ENCODE results near the gene TSNAXIP1.
"Not testable (repeated sequence)": the region's sequence is repeated elsewhere in the genome, so short reads cannot be mapped to it uniquely, and the experiment has no call there.

The TSNAXIP1 gene

DNA sequence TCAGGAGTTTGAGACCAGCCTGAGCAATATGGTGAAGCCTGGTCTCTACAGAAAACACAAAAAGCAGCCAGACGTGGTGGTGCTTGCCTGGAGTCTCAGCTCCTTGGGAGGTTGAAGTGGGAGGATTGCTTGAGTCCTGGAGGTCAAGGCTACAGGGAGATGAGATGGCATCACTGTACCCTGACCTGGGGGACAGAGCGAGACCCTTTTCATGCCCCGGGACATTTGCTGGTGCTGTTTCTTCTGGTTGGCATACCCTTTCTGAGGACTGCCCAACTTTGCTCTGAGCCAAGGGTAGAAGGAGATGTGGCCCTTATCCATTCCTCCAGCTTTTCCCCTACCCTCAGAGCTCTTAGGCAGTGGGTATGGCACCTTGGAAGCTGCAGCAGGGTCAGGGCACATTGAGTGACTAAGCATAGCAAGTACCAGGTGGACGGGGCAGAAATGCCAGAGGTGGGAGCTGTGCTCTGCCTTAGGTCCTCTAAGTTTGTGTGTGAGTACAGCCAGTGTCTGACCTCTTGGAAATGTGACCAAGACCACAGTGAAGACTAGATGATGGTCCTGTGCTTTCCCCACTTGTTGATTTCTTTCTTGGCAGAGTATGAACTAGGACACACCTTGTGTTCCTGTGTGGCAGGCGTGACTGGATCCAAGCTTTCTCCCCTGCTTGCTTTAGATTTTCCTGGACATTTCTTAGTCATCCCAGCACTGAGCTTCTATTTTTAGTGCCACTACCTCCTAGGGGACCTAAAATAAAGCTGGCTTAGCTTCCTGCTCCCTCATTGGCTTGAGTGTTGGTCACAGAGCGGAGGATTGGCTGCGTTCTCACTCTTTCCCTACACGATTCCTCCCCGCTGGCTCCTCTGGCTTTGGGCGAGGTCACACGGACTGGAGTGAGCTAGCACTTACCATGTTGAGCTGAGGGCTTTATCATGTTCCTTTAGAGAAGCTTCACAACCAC lies 56.2 kb downstream of the TSNAXIP1 start:
- DNase-seq, result no peak

DNA sequence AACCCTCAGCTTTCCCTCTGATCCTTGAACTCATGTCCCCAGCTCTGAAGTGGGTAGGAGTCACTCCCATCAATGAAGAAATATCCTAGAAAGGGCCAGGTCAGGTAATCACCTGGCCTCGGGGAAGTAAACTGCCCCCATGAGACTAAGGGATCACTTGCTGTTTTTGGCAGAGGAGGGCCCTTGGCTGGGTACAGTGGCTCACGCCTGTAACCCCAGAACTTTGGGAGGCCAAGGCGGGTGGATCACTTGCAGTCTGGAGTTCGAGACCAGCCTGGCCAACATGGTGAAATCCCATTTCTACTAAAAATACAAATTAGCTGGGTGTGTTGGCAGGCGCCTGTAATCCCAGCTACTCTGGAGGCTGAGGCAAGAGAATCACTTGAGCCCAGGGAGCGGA lies 57.4 kb downstream of the TSNAXIP1 start:
- not testable (repeated sequence) for DNase-seq

DNA sequence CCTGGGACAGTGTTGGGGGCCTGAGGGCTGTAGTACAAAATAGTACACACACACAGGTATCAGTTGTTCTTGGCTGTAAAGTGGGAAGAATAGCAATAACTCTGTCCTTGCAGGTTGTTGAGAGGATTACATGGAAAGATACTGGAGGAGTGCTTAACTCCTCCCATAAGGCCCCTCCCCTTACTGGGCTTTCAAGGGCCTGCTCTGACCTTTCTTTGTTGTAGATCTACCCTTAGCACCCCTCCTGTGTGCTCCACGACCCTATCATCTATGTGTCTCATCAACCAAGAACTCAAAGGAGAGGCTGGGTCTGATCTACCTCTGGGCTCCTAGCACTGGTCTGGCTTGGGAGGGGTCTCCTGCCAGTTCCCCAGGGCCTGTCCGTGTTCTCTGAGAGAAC lies 57.9 kb downstream of the TSNAXIP1 start:
- DNase-seq, result no peak

DNA sequence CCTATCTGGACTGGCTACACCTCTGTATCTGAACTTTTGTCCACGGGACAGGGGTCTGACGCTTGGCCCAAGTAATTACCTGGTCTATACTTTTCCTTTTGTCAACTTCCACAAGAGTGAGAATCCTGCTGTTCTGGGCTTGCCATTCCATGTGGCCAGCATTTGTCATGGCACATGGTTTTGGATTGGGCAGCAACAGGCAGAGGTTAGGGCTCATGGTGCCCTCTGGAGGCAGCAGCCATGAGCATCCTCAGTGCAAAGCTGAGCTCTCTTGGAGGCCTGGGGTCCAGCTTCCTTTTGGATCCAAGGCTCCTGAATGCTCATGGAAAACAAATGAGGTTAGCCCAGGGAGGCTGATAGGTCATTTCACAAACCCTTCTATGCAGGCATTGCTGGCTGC lies 58.6 kb downstream of the TSNAXIP1 start:
- peak in 1 of 2 donors; percentile 4 for DNase-seq

DNA sequence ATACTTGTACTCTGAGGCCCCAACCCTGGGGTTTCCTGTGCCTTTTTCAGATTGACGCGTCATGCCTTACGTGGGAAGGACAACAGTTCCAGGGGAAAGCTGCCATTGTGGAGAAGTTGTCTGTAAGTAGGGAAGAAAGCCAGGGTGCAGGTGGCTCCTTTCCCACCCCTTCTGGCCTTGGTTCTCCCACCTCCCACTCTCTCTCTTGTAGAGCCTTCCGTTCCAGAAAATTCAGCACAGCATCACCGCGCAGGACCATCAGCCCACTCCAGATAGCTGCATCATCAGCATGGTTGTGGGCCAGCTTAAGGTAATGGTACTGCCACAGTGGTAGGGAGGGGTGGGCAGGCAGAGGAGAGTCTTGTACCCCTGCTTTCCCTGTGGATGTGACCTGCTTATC lies 61.6 kb downstream of the TSNAXIP1 start:
- no peak for DNase-seq

DNA sequence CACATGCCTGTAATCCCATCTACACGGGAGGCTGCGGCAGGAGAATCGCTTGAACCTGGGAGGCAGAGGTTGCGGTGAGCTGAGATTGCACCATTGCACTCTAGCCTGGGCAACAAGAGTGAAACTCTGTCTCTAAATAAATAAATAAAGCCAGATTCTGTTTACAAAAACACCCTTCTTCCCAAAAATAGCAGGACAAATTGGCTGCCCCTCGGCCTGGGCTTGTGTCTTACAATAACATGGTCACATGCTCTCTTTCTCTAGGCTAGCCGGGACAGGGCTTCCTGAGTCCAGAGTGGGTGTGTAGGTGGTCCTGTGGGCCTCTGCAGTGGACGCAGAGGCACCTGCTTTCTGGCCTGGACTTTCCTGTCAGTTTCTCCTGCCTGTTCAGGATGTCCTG lies 63.0 kb downstream of the TSNAXIP1 start:
- DNase-seq, result no peak

DNA sequence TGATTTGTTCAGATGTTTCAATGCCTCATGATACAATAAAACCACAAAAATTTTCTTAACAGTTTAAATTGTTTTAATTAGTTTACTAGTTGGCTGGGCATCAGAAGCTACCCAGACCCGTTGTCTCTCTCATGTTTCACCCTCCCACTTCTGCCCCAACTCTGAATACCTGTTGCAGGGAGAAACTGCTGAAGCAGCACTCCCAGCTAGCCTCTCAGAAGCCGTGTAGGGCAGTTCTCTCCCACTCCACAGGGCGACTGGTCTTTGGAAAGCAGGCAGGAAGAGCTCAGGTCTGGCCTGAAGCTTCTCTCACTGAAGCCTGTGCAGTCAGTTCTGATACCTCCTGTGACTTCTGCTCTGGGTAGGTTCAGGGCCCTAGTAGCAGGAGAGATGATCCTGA lies 64.6 kb downstream of the TSNAXIP1 start:
- DNase-seq, result no peak

DNA sequence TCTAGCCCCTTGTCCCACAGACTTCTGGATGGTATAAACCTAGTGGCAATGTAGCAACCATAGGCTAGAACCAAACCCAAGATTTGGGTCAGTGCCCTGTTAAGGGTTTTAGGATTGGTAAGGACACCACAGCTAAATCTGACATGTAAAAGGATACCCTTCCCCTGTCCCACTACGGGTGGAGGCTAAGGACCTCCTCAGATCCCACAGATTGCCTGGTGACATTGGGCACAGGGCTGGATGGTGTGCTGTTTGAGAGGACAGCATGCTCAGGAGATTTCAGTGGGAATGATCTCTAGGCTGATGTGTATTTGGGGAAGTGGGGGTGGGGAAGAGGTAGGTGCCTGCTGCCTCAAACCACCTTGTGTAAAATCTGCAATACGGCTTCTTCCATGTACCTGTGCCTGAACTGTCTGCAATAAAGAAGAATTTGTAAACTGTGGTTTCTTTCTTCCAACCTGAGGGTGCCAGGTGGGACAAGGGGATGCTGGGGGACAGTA lies 65.5 kb downstream of the TSNAXIP1 start:
- no peak for DNase-seq

DNA sequence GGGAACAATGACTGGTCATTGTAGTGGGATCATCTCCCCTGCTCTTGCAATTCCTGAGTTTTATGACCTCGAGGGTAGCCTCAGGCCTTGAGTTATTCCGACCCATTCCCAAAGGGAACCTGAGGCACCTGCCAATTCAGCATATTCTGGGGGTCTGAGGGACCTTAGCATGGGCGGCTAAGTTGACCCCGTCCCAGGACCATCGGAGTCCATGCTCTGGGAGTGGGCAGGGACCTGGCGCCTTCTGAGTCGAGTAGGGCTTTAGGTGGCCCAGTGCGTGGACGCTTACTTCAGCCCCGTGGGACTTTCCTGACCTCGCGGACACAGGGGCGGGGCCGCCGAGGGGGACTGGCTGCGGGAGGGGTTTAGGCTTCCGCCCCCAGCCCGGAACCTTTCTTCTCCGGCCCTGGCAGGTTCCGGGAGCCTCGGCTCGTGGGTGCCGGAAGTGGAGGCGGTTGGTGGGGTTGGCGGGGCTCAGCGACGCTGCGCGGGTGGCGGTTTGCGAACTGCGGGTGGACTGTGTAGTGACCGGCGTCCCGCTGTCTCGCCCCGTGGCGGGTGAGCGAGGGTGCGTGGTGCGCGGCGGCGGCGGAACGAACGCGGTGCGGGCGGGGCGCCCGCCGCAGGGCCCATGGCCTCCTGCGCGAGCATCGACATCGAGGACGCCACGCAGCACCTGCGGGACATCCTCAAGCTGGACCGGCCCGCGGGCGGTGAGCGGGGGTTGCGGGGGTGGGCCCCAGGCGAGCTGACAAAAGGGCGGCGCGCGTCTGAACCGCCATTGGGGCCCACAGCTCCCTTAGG lies 66.1 kb downstream of the TSNAXIP1 start, which contains the start of gene EDC4:
Gene EDC4 (plus strand): TSS at position 422 of the 804 bp plus-strand sequence. CDS start 210 bp downstream, at position 632.
- DNase-seq, result peak; percentile 28 to 86

DNA sequence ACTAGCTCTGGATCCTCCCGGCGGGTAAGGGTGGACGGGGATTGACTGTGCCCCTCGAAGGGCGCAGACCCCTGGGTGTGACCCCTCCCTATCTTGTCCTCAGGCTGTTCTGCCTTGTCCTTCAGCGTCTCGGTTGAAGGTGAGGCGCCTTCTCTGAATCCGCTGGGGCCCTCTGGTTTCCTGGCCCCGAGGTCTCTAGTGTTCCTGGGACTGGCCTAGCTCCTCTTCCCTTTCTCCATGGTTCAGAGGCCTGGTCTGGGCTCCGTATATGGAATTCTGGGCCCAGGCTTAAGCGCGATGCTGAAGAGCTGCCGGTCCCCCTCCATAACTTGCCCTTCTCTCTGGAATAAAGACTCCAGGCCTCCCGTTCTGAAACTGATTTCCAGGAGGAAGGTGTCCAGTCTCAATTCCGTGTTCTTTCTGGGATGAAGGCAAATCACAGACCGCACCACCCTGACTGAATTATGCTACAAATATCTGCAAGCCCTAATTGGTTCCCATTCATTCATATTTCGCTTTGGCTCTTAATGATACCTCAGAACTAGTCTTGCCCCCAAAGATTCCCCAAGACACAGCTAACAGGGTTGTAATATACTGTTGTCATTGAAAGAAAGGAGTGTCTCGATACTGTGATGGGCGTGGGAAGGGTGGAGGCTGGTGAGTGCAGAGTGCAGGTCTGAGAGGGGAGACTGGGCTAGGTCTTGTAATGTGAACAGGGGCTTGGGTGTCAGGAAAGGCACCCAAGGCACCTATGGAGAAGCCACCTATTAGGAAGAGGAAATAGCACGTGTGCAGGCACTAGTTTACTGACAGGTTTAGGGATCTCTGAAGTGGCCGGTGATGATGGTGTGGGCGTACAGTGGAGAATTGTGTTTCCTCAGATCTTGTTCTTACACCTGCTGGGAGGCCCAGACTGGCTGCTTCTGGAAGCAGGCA lies 67.0 kb downstream of the TSNAXIP1 start:
- DNase-seq, result no peak

DNA sequence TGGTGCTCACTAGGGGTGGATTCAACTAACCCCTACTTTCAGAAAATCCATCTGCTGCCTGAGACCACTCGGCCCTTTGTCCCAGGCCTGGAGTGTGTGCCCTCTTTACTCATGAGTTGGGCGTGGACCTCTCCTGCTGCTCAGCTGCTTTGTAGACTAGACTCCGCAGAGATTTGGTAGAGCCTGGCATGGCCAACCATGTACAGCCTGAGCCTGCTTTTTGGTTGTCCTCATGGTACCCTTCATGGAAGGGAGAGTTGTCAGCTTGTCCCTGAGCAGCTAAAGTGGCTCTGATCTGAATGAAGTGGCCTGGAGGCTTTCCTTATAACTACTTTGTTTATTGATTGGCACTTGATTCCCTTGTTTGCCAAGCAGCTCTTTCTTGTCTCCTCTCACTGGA lies 67.7 kb downstream of the TSNAXIP1 start:
- DNase-seq, result no peak

DNA sequence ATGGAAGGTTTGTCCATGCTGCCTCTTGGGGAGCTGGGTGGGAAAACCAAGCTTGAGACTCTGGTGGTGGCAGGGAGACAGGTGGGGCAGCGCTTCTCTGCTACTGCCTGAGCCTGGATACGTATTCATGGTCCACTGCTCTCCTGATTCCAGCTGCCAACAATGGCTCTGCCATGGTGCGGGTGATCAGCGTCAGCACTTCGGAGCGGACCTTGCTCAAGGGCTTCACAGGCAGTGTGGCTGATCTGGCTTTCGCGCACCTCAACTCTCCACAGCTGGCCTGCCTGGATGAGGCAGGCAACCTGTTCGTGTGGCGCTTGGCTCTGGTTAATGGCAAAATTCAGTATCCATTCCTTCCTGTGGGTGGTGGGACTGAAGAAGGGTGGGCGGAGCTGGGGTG lies 70.4 kb downstream of the TSNAXIP1 start:
- DNase-seq, result no peak

All from bone marrow (tissue), 2 donors.